Activated CD4-positive, alpha-beta T cell treated with anti-CD3 and anti-CD28 coated beads, Interleukin-2, amount 10 ng/mL, durations not matched to agents 7 days and 5 days (primary cell): Measurements from ENCODE around the gene AVPR1B. TPM values are rescaled to one million over a fixed set of nuclear protein-coding genes. Genes with fewer than 3 reads are reported as not detected.

Experiments
- CTCF ChIA-PET: fragments of 350-600 bp; sonication (Branson Sonifier 250); formaldehyde crosslinking; loops from one replicate; lab custom pipeline; 2021; ENCODE audit warnings: antibody characterized with exemption; lab: Charles Lee
- POLR2A ChIA-PET: fragments of 350-600 bp; sonication (Branson Sonifier 250); formaldehyde crosslinking; loops from one replicate; lab custom pipeline; 2021; ENCODE audit warnings: antibody characterized with exemption; lab: Charles Lee
- DNase-seq: peaks from one replicate; pipeline ENCODE4 v3.0.0-alpha.2; 2020
- H3K27ac Mint-ChIP-seq: one replicate; pipeline ENCODE4 v1.8.0; 2021; ENCODE audit warnings: mild to moderate bottlenecking, moderate library complexity, mixed read lengths
- H3K27me3 Mint-ChIP-seq: one replicate; pipeline ENCODE4 v1.8.0; 2021; ENCODE audit warnings: mixed read lengths
- H3K36me3 Mint-ChIP-seq: one replicate; pipeline ENCODE4 v1.8.0; 2021; ENCODE audit warnings: low read depth, mixed read lengths
- H3K4me1 Mint-ChIP-seq: one replicate; pipeline ENCODE4 v1.8.0; 2021; ENCODE audit warnings: mixed read lengths
- H3K4me3 Mint-ChIP-seq: one replicate; pipeline ENCODE4 v1.8.0; 2021; ENCODE audit warnings: mild to moderate bottlenecking, moderate library complexity, mixed read lengths
- H3K9me3 Mint-ChIP-seq: one replicate; pipeline ENCODE4 v1.8.0; 2021; ENCODE audit warnings: mixed read lengths
- total RNA-seq, 2 experiments: library from RNA; stranded (reverse); gene quantifications; one replicate each; pipeline ENCODE4 v1.2.3, GENCODE V29; 2021

Gene AVPR1B
- total RNA-seq, 2 experiments from 2014 or later = not detected

DNA sequence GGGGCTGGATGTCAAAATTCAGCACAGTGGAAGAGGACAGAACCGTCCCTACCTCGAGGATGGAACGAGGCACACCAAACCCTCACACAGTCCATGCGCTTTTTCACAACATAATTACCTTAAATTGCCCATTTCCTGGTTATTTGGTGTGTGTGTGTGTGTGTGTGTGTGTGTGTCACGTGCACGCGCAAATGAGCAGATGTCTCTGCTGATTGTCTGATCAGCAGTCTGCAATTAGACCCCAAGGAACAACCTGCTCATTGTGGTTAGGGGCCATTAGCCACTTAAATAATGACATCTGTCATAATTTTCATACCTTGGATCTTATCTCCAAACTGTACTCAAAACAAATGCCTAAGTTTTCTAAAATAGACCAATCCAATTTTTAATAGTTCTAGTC lies 23.2 kb downstream of the AVPR1B start:
- H3K27ac Mint-ChIP-seq = no peak overlapping the region
- no peaks in the 10 kb centered on the region for H3K4me1 Mint-ChIP-seq
- H3K27me3 Mint-ChIP-seq = peaks cover 27% of the 10 kb centered on the region
- H3K36me3 Mint-ChIP-seq = no peaks in the 10 kb centered on the region
- H3K4me3 Mint-ChIP-seq = no peak overlapping the region
- no peak for DNase-seq
- no peaks in the 10 kb centered on the region for H3K9me3 Mint-ChIP-seq
- CTCF ChIA-PET = no interaction called here
- POLR2A ChIA-PET = no interaction called here

DNA sequence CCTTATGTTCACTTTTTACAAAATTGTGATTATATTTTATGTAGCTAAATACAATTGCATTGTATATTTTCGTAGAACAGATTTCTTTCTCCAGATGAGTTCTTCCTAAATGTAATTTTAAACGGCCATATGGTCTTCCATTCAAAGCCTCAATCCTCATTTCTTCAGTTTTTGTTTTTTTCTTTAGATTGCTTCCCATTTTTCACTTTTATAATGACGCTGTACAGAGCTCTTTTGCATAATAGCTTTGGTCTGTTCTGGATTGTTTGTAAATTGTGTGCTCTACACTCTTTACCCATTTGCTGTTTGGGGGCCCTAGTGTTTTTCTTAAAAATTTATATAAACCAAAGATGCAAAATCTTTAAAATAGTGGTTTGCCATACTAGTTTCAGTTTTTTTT lies 27.8 kb downstream of the AVPR1B start:
- POLR2A ChIA-PET = no interaction called here
- H3K4me1 Mint-ChIP-seq = no peaks in the 10 kb centered on the region

DNA sequence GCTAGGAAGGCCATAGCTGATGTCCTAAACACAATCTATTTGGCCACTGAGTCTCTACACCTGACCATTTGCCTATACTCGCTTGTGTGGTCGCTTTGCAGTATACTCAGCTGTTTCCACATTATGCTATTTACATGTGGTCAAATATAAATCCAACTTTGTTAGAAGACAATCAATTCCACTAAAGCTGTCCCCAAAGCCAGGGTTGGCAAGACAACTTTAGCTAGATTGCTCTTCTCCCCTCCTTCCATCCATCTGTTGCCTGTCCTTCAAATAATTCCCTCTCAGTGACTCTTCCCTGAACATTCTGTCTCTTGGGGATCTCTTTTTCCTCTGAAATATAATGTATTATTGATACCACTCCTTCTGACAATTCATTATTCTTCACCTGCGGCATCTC lies 30.1 kb downstream of the AVPR1B start:
- Mint-ChIP-seq H3K4me3 (no peak overlapping the region), H3K36me3 (no peaks in the 10 kb centered on the region), H3K9me3 (no peaks in the 10 kb centered on the region), H3K27ac (no peak overlapping the region), H3K4me1 (no peaks in the 10 kb centered on the region), H3K27me3 (peaks cover 30% of the 10 kb centered on the region)
- ChIA-PET CTCF (no interaction called here), POLR2A (no interaction called here)
- no peak for DNase-seq

More for the DNA sequence above, 27.8 kb downstream of the AVPR1B start:
- Mint-ChIP-seq H3K4me3 (no peak overlapping the region), H3K27ac (no peak overlapping the region), H3K9me3 (no peaks in the 10 kb centered on the region), H3K27me3 (peaks cover 29% of the 10 kb centered on the region), H3K36me3 (no peaks in the 10 kb centered on the region)
- CTCF ChIA-PET = no interaction called here
- no peak for DNase-seq

DNA sequence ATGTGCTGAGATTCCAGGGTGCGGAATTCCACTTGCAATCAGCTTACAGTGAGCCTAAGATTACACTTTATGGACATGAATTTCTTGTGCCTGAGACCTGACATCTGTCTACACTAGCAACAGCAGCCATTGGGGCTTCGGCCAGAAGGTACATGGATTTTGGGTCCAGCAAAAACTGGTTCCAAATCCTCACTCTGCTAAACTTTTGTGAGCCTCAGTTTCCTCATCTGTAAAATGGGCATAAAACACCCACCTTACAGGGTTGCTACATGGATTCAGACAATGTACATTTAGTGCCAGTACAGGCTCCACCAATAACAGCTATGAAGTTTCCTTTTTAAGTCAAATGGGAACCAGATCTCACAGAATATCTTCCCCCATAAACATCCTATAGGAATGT lies 33.4 kb downstream of the AVPR1B start:
- Mint-ChIP-seq H3K9me3 (no peaks in the 10 kb centered on the region), H3K36me3 (no peaks in the 10 kb centered on the region), H3K27me3 (peaks cover 35% of the 10 kb centered on the region), H3K27ac (no peak overlapping the region), H3K4me3 (no peak overlapping the region), H3K4me1 (peaks cover 26% of the 10 kb centered on the region)
- CTCF ChIA-PET = no interaction called here
- POLR2A ChIA-PET = no interaction called here
- DNase-seq = no peak

DNA sequence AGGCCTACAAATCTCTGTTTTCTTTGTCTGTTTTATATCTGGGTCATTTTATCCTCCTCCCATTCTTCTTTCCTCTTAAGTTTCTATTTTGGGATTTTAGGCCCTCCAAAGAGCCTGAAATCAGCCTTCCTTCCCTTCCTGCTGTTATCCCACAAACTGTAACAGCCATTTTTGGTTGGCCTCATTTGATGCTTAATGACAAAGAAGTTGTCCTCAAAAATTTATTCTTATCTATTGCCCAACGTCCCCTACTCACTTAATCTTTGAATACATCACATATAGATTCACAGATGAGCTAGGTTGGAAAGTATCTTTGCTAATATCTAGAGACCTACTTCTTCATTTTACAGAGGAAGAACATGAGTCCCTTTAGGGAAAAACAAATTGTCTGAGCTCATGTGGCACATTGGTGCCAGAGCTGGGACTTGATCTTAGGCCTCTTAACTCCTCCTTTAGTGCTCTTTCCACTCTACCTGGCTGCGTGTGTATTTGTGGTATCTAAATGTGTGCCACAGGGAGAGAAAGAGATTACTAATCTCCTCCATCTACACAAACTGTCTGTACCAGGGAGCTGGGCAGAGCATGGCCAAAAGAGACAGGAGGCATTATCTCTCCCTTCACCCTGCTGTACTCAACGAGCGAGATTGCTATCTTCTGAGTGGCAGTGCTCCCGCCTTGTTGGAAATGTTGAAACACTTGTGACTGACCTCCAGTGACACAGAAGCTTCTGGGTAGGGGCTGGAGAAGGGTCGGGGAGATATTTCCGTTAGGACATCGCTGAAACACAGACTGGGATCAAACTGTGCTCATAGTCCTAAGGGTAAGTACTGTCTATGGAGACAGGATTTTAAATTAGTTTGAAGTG lies 34.1 kb downstream of the AVPR1B start:
- POLR2A ChIA-PET = interaction anchor here (0.6 kb wide), 1 partner anchor 64 kb away, joined by 4 read pairs; no protein-coding TSS in a partner anchor
- no peak for DNase-seq
- H3K27me3 Mint-ChIP-seq = peaks cover 35% of the 10 kb centered on the region
- H3K27ac Mint-ChIP-seq = no peak overlapping the region
- peaks cover 26% of the 10 kb centered on the region for H3K4me1 Mint-ChIP-seq
- CTCF ChIA-PET = interaction anchor here (1.4 to 1.6 kb wide), 2 partner anchors 14 to 23 kb away, joined by 4 read pairs; no protein-coding TSS in a partner anchor
- no peaks in the 10 kb centered on the region for H3K9me3 Mint-ChIP-seq
- no peaks in the 10 kb centered on the region for H3K36me3 Mint-ChIP-seq
- no peak overlapping the region for H3K4me3 Mint-ChIP-seq

DNA sequence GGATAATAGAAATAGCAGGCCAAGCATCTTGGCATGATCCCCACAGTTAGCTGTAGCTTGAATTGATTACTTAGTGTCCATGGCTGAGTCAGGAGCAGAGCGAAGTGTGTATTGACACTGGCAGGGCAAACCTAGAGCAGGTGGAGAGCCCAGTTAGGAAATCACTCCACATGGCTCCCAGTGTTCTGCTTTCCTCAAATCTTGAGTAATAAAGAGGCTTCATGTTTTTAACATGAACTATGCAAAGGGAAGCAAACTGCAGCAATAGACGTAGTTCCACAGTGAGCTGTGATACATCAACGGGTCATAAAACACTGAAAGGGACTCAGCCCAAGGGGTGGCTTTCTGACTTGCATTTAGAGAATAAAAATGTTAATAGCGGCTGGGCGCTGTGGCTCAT lies 35.3 kb downstream of the AVPR1B start:
- no peak overlapping the region for H3K4me3 Mint-ChIP-seq
- H3K9me3 Mint-ChIP-seq = no peaks in the 10 kb centered on the region
- peaks cover 29% of the 10 kb centered on the region for H3K4me1 Mint-ChIP-seq
- H3K36me3 Mint-ChIP-seq = no peaks in the 10 kb centered on the region
- ChIA-PET POLR2A (no interaction called here), CTCF (interaction anchor here (1.2 to 1.6 kb wide), 3 partner anchors 15 to 168 kb away, joined by 3 to 4 read pairs (median 4); no protein-coding TSS in a partner anchor)
- no peak for DNase-seq
- H3K27ac Mint-ChIP-seq = no peak overlapping the region
- H3K27me3 Mint-ChIP-seq = peaks cover 33% of the 10 kb centered on the region

DNA sequence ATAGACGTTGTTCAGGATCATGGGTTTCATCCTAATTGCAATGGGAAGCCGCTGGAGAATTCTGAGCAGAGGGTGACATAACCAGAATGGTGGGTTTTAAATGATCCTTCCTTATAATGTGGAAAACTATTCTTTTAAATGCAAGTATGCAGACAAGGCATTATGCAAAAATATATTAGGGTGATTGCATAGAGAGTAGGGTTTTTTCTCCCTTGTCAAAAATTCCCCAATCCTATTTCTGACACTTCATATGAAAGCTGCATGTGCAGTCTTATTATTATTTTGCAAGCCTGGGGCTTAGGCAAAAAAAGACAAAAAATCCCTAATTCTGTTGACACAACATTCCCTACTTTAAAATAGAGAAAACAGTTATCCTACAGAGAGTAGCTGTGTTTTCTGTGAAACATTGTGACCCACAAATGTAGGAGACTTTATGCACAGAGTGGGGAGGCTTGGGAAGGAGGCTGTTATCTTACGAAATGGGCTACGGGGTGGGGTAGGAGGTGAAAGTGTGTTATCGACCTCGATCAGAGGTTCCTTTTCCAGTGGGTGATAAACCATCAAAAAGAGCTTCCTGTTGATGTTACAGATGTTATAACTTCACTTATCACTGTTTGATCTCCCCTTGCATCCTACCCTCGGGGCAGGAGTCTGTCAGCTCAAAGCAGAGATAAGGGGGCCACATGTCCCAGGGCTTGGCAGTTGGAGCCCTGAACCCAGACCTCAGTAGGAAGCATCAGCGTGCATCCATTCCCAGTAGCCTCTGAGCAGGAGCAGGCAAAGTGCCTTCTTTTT lies 37.0 kb downstream of the AVPR1B start:
- DNase-seq = peak; percentile 24
- no peaks in the 10 kb centered on the region for H3K9me3 Mint-ChIP-seq
- H3K4me3 Mint-ChIP-seq = peak overlapping the region; percentile 17
- no peaks in the 10 kb centered on the region for H3K36me3 Mint-ChIP-seq
- H3K27me3 Mint-ChIP-seq = peaks cover 33% of the 10 kb centered on the region
- H3K4me1 Mint-ChIP-seq = peaks cover 29% of the 10 kb centered on the region
- ChIA-PET POLR2A (no interaction called here), CTCF (interaction anchor here (0.6 to 0.9 kb wide), 2 partner anchors 81 to 377 kb away, joined by 3 to 4 read pairs; no protein-coding TSS in a partner anchor)
- H3K27ac Mint-ChIP-seq = peak overlapping the region; percentile 59

DNA sequence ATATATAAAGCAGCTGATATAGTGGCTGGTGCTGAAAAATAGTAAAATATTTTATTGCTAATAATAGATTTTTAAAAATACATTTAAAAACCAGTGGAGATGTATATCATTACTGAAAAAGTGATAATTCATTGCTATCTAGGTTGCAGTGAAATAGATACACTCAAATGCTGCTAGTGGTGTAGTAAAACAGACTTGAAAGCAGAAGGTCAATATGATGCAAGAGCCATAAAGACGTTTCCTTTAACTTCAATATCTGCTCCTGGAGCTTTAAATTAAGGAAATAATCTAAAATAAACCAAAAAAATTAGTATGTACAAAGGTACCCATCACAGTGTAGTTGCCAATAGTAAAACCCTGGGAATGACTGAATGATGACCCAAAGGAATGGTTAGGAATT lies 38.1 kb downstream of the AVPR1B start:
- no peak overlapping the region for H3K4me3 Mint-ChIP-seq
- CTCF ChIA-PET = interaction anchor here (0.6 kb wide), 1 partner anchor 585 kb away, joined by 3 read pairs; no protein-coding TSS in a partner anchor
- H3K9me3 Mint-ChIP-seq = no peaks in the 10 kb centered on the region
- no peaks in the 10 kb centered on the region for H3K36me3 Mint-ChIP-seq
- DNase-seq = no peak
- peaks cover 29% of the 10 kb centered on the region for H3K4me1 Mint-ChIP-seq
- POLR2A ChIA-PET = no interaction called here
- H3K27ac Mint-ChIP-seq = no peak overlapping the region
- peaks cover 30% of the 10 kb centered on the region for H3K27me3 Mint-ChIP-seq

DNA sequence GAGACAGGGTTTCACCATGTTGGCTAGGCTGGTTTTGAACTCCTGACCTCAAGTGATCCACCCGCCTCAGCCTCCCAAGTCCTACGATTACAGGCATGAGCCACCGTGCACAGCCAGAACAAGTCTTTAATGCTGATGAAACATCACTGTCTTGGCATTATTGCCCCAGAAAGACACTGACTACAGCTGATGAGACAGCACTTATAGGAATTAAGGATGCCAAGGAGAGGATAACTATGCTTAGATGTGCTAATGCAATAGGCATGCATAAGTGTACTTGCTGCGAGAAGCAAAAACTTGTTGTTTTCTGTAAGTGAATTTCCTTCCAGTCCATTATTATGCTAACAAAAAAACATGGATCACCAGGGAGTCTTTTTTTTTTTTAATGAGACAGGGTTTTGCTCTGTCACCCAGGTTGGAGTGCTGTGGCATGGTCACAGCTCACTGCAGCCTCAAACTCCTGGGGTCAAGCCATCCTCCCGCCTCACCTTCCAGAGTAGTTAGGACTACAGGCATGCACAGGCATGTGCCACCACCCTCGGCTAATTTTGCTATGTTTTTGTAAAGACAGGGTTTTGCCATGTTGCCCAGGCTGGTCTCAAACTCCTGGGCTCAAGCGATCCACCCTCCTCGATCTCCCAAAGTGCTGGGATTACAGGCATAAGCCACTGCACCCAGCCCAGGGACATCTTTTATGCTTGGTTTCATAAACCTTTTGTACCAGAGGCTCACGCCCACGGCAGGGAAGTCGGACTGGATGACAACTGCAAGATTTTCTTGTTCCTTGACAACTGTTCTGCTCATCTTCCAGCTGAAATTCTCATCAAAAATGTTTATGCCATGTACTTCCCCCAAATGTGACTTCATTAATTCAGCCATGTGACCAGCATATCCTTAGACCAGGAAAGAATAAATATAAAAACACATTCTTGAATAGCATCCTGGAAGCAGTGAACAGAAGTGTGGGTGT lies 41.1 kb downstream of the AVPR1B start:
- Mint-ChIP-seq H3K27ac (no peak overlapping the region), H3K4me1 (peaks cover 22% of the 10 kb centered on the region), H3K9me3 (no peaks in the 10 kb centered on the region), H3K27me3 (peaks cover 26% of the 10 kb centered on the region), H3K36me3 (no peaks in the 10 kb centered on the region), H3K4me3 (no peak overlapping the region)
- no peak for DNase-seq
- CTCF ChIA-PET = interaction anchor here (0.7 to 1.6 kb wide), 2 partner anchors 16 to 638 kb away, joined by 3 to 4 read pairs; no protein-coding TSS in a partner anchor
- POLR2A ChIA-PET = no interaction called here

DNA sequence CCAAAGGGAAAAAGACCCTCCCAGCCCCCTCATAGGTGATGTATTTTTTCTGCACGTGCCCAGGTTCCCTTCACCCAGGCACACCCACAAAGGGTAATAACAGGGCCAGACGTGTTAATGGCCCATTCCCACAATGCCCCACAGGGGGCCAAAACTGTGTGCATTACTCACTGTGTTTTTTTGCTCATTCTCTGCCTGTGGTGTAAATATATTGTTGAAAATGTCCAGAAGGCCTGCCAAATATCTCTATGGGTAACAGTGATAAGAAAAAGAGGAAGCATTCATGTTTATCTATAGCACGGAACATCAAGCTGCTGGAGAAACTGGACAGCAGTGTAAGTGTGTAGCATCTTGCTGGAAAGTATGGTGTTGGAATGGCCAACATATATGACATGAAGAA lies 42.3 kb downstream of the AVPR1B start:
- CTCF ChIA-PET = interaction anchor here (0.6 kb wide), 1 partner anchor 18 kb away, joined by 6 read pairs; no protein-coding TSS in a partner anchor

DNA sequence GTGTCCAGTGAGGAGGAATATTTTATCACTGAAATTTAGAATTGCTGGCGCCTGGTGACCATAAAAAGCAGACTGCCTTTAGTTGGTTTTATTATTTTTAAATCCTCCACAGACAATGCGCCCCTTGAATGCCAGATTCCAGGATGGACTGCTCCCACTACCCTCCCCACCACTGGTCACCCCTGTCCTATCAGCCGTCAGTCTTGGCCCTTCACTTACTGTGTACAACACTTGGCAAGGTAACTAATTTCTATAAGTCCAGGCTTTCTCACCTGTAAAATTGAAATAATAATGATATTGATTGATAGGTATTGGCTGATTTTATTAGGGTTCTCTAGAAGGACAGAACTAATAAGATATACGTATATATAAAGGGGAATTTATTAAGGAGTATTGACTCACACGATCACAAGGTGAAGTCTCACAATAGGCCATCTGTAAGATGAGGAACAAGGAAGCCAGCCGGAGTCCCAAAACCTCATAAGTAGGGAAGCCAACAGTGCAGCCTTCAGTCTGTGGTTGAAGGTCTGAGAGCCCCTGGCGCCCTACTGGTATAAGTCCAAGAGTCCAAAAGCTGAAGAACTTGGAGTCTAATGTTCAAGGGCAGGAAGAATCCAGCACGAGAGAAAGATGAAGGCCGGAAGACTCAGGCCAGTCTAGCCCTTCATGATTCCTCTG lies 46.4 kb downstream of the AVPR1B start:
- H3K27ac Mint-ChIP-seq = no peak overlapping the region
- CTCF ChIA-PET = no interaction called here
- H3K27me3 Mint-ChIP-seq = peaks cover 46% of the 10 kb centered on the region
- DNase-seq = no peak
- POLR2A ChIA-PET = no interaction called here
- no peaks in the 10 kb centered on the region for H3K9me3 Mint-ChIP-seq
- no peak overlapping the region for H3K4me3 Mint-ChIP-seq
- H3K36me3 Mint-ChIP-seq = no peaks in the 10 kb centered on the region
- peaks cover 24% of the 10 kb centered on the region for H3K4me1 Mint-ChIP-seq

More for the DNA sequence above, 42.3 kb downstream of the AVPR1B start:
- Mint-ChIP-seq H3K4me1 (peaks cover 9% of the 10 kb centered on the region), H3K27me3 (peaks cover 29% of the 10 kb centered on the region), H3K9me3 (no peaks in the 10 kb centered on the region), H3K27ac (no peak overlapping the region), H3K4me3 (no peak overlapping the region), H3K36me3 (no peaks in the 10 kb centered on the region)
- no peak for DNase-seq
- POLR2A ChIA-PET = no interaction called here
